Tibial nerve (tissue), 4 donors: ENCODE results near the gene FCGR1A. TPM values are rescaled to one million over a fixed set of nuclear protein-coding genes. Genes with fewer than 3 reads are reported as not detected.
"Not testable (repeated sequence)": the region's sequence is repeated elsewhere in the genome, so short reads cannot be mapped to it uniquely, and the experiment has no call there.

ENCODE experiments used
- DNase-seq, 2 donors: peaks; one replicate each; pipeline ENCODE4 v3.0.0-alpha.2; 2019; ENCODE audit warnings: low spot score in 2 of 2
- H3K27ac ChIP-seq, 4 donors: fragments of 200-600 bp; sonication (generic) in 3 of 4; one replicate each; pipeline ENCODE4 v1.5.1; 2017 to 2019; ENCODE audit warnings: mild to moderate bottlenecking in 1 of 4
- H3K27me3 ChIP-seq, 2 donors: fragments of 200-600 bp; sonication (generic) in 1 of 2; one replicate each; pipeline versions ENCODE4 v1.5.1 to v1.6.0; 2017 to 2019
- H3K36me3 ChIP-seq, 3 donors: fragments of 200-600 bp; sonication (generic); one replicate each; pipeline ENCODE4 v1.5.1; 2018 to 2019
- H3K4me1 ChIP-seq, 4 donors: fragments of 200-600 bp; sonication (generic) in 3 of 4; one replicate each; pipeline ENCODE4 v1.5.1; 2017 to 2019
- H3K4me3 ChIP-seq, 4 donors: fragments of 200-600 bp; sonication (generic) in 3 of 4; one replicate each; pipeline ENCODE4 v1.5.1; 2017 to 2019; ENCODE audit warnings: mild to moderate bottlenecking in 1 of 4, moderate library complexity in 1 of 4
- H3K9me3 ChIP-seq, 4 donors: fragments of 200-600 bp; sonication (generic) in 3 of 4; one replicate each; pipeline ENCODE4 v1.5.1; 2017 to 2019
- WGBS, 2 donors: methylation state at CpG; one replicate each; pipeline ENCODE4 v1.1.5; 2018; 5-methylcytosine and 5-hydroxymethylcytosine counted together
- total RNA-seq, 4 donors: library from RNA; depleted of rRNA; stranded (reverse); fragments of >200 nt; gene quantifications; one replicate each; pipeline ENCODE4 v1.1.0, GENCODE V29; 2016

The FCGR1A gene
- 10 to 100 TPM in 1 of 4 donors, 1 to 10 TPM in 3; 1.4 to 22.5 (median 3.7) TPM for total RNA-seq

- not testable (repeated sequence) for H3K4me1 ChIP-seq, H3K27me3 ChIP-seq, H3K36me3 ChIP-seq, H3K27ac ChIP-seq, H3K9me3 ChIP-seq, H3K4me3 ChIP-seq, DNase-seq
- WGBS, 2 donors, result no CpG with 5 or more reads among the region's 2 CpGs
These were observed at the start of gene FCGR1A for GRCh38 chr1:149782600-149782999. Gene FCGR1A (plus strand): TSS chr1:149782694. CDS start chr1:149782744, 50 bp downstream.

GRCh38 chr1:149732781-149733180 is 49.7 kb upstream of the FCGR1A start:
- H3K27ac ChIP-seq, H3K4me1 ChIP-seq, H3K4me3 ChIP-seq, H3K27me3 ChIP-seq, DNase-seq, H3K9me3 ChIP-seq, H3K36me3 ChIP-seq: not testable (repeated sequence)
- WGBS, 2 donors, result 100% methylated on average over 1 of the region's 2 CpGs; no CpG with 5 or more reads in 1 of the 2 donors

GRCh38 chr1:149734692-149735091 is 47.8 kb upstream of the FCGR1A start:
- not testable (repeated sequence) for H3K27me3 ChIP-seq, H3K4me1 ChIP-seq, DNase-seq, H3K9me3 ChIP-seq, H3K36me3 ChIP-seq, H3K4me3 ChIP-seq, H3K27ac ChIP-seq
- 56% methylated on average over 1 of the region's 1 CpG; no CpG with 5 or more reads in 1 of the 2 donors for WGBS, 2 donors

- not testable (repeated sequence) for H3K27ac ChIP-seq, H3K9me3 ChIP-seq, H3K4me1 ChIP-seq, H3K27me3 ChIP-seq, H3K36me3 ChIP-seq
- DNase-seq, result peak in 1 of 2 donors; percentile 6
- peak overlapping the region in 1 of 4 donors; percentile 19 for H3K4me3 ChIP-seq
- WGBS, 2 donors, result 7 to 14% methylated on average over 4 to 26 of the region's 26 CpGs
These were observed 42.3 kb upstream of the FCGR1A start for GRCh38 chr1:149740148-149740581.

GRCh38 chr1:149740590-149741230 is 41.8 kb upstream of the FCGR1A start:
- DNase-seq, H3K4me1 ChIP-seq, H3K4me3 ChIP-seq, H3K27ac ChIP-seq, H3K36me3 ChIP-seq, H3K9me3 ChIP-seq, H3K27me3 ChIP-seq: not testable (repeated sequence)
- 29 to 40% methylated on average over 2 to 8 of the region's 13 CpGs for WGBS, 2 donors

- not testable (repeated sequence) for H3K4me3 ChIP-seq, H3K27me3 ChIP-seq, H3K9me3 ChIP-seq, H3K27ac ChIP-seq, DNase-seq, H3K36me3 ChIP-seq, H3K4me1 ChIP-seq
- 100% methylated on average over 1 of the region's 5 CpGs; no CpG with 5 or more reads in 1 of the 2 donors for WGBS, 2 donors
These were observed 40.6 kb upstream of the FCGR1A start for GRCh38 chr1:149741914-149742313.

- H3K4me1 ChIP-seq, H3K27ac ChIP-seq, H3K9me3 ChIP-seq, DNase-seq, H3K27me3 ChIP-seq, H3K36me3 ChIP-seq: not testable (repeated sequence)
- 20 to 48% methylated on average over 5 to 20 of the region's 41 CpGs for WGBS, 2 donors
- peak overlapping the region in 1 of 4 donors; percentile 22 for H3K4me3 ChIP-seq
These were observed 35.8 kb upstream of the FCGR1A start for GRCh38 chr1:149746463-149747356.

GRCh38 chr1:149747359-149748143 is 34.9 kb upstream of the FCGR1A start:
- DNase-seq, H3K4me3 ChIP-seq, H3K27me3 ChIP-seq, H3K36me3 ChIP-seq, H3K9me3 ChIP-seq, H3K27ac ChIP-seq, H3K4me1 ChIP-seq: not testable (repeated sequence)
- 7 to 14% methylated on average over 10 to 24 of the region's 40 CpGs for WGBS, 2 donors

GRCh38 chr1:149748144-149748500 is 34.4 kb upstream of the FCGR1A start:
- H3K36me3 ChIP-seq, H3K4me1 ChIP-seq, H3K27ac ChIP-seq, H3K27me3 ChIP-seq, H3K9me3 ChIP-seq, DNase-seq, H3K4me3 ChIP-seq: not testable (repeated sequence)
- WGBS, 2 donors, result 34% methylated on average over 8 of the region's 8 CpGs; no CpG with 5 or more reads in 1 of the 2 donors

- 29 to 31% methylated on average over 1 of the region's 2 CpGs for WGBS, 2 donors
- not testable (repeated sequence) for DNase-seq, H3K36me3 ChIP-seq, H3K4me3 ChIP-seq, H3K9me3 ChIP-seq, H3K4me1 ChIP-seq, H3K27me3 ChIP-seq, H3K27ac ChIP-seq
These were observed 31.9 kb upstream of the FCGR1A start for GRCh38 chr1:149750562-149750961.

GRCh38 chr1:149752186-149752585 is 30.3 kb upstream of the FCGR1A start:
- not testable (repeated sequence) for H3K27me3 ChIP-seq, H3K27ac ChIP-seq, DNase-seq, H3K9me3 ChIP-seq, H3K4me1 ChIP-seq, H3K4me3 ChIP-seq, H3K36me3 ChIP-seq
- 80 to 100% methylated on average over 1 of the region's 1 CpG for WGBS, 2 donors

- H3K4me1 ChIP-seq, DNase-seq, H3K27me3 ChIP-seq, H3K36me3 ChIP-seq, H3K9me3 ChIP-seq, H3K4me3 ChIP-seq, H3K27ac ChIP-seq: not testable (repeated sequence)
- WGBS, 2 donors, result 33 to 75% methylated on average over 1 of the region's 2 CpGs
These were observed 29.0 kb upstream of the FCGR1A start for GRCh38 chr1:149753466-149753865.

- 67 to 72% methylated on average over 2 of the region's 2 CpGs for WGBS, 2 donors
These were observed 27.2 kb upstream of the FCGR1A start for GRCh38 chr1:149755294-149755693.

More at GRCh38 chr1:149755294-149755693, 27.2 kb upstream of the FCGR1A start:
- not testable (repeated sequence) for H3K27me3 ChIP-seq, H3K27ac ChIP-seq, H3K4me3 ChIP-seq, H3K9me3 ChIP-seq, H3K36me3 ChIP-seq, DNase-seq, H3K4me1 ChIP-seq
